ENCODE data around the gene ASF1B.
A peak's percentile ranks its signal among the peaks of the same experiment; 100 is the strongest.

The ASF1B gene

DNA sequence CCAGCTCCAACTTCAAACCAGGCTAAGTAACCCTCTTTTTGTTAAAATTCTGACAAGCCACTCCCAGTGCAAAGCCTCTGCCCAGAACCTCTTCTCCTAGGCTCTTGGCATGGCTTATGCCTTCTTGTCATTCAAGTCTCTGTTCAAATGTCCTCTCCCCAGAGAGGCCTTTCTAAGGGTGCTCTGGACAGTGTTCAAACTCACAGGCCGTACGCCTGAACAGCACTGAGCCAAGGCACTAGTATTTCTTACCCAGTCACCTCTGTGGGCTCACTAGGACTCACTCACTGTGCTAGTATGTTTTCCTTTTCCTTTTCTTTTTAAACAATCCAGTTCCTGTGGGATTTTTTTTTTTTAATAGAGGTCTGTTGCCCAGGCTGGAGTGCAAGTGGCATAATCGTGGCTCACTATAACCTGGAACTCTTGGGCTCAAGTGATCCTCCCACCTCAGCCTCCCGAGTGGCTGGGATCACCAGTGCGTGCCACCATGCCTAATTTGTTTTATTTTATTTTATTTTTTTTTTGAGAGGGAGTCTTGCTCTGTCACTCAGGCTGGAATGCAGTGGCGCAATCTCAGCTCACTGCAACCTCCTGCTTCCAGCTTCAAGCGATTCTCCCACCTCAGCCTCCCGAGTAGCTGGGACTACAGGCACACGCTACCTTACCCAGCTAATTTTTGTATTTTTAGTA, 2.3 kb upstream of the ASF1B start:
- no peak for DNase-seq (ENCODE audit: low read depth, low spot score)

DNA sequence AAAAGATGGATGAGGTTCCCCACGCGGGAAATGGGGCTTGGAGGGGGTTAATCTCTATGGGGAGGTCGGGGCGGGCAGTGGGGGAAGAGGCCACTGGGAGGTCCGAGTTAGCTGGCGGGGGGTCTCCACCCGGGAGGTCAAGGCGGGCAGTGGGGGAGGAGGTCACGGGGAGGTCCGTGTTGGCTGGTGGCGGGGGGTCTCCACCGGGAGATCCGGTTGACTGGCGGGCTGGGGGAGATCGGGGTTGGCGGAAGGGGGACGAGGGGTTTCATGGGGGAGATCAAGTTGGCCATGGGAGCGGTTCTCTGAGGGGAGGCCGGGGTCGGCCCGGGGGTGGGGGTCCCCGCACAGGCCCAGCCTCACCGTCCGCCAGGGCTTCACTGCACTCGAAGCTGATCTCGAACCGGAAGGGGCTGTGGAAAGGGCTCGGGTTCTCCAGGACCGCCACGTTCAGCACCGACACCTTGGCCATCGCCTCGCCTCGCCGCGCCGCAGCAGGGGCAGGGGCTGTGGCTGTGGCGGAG, 342 bp downstream of the ASF1B start:
- DNase-seq (ENCODE audit: low read depth, low spot score) = no peak

DNA sequence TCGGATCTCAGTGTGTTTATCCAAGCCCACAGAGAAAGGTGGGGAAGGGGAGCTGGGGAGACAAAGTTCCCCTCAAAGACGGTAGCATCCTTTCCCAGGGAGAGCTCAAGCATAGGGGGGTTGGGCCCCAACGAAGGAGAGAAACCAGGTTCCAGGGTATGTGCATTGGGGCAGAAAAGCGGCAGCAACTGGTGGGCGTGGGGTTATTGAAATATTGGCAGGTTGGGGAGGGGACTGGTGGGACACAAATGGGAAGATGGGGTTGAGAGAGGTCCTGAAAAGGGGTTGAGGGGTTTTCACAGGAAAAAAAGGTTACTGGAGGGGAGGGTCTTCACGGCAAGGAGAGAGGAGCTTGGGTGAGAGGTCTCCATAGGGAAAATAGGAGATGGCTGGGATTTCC, 1.0 kb downstream of the ASF1B start:
- DNase-seq (ENCODE audit: low read depth, low spot score) = no peak

DNA sequence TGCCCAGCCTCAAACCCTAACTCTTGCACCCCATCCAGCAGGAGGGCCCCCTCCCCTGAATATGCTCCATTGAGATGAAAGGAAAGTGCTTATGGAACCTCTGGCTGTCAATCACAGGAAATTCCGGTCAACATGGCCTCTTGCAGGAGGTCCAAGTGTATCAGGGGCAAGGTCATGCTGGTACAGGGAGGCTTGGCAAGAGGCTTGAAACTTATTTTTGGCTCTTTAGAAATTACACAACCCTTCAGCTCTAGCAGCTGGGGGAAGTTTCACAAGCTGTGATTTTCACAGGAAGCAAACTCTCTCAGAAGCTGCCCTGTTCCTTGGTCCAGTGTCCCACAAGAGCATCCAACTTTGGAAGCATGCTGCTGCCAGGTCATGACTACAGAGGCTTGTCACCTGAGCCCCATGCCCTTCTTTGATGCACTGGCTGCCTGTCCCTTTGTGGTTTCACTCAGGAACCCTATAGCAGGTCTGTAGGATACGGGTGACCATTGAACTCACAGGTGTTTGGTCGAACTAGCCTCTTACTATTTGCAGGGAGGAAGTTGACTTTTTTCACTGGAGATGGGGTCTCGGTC, 8.4 kb downstream of the ASF1B start:
- DNase-seq (ENCODE audit: low read depth, low spot score) = no peak

DNA sequence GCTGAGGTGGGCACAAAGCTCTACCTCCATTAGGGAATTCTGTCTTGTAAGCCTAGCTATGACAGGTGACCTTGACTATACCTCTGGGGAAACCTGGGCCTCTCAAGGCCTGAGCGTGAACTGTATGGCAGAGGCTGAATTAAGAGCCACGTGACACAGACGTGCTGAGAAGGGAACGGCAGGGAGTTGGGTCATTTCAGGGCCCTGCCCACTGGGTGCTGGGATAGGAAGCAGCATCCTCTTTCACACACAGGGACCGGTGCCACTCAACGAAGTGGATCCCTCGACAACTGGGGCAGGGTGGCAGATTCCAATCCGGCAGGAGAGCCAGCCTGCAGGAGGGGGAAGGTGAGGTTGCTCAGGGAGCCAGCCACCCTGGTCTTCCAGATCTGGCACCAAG, 9.2 kb downstream of the ASF1B start:
- DNase-seq (ENCODE audit: low read depth, low spot score) = no peak

DNA sequence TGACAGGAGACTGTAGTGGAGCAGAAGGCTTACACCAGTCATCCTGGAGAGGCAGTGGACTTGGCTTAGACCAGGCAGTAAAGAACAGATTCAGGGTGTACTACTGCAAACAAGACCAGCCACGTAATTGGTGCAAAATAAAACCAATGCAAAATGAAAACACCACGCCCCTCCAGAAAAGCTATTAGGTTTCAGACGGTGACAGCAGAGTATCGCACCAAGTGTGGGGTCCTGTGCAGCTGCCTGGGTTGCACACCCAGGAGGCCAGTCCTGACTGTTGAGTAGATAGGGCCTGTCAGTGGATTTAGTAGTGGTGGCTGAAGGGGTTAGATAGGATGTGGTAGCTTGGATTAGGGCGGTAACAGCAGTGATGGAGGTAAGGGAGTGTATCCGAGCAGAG, 13.5 kb downstream of the ASF1B start:
- DNase-seq (ENCODE audit: low read depth, low spot score) = no peak

DNA sequence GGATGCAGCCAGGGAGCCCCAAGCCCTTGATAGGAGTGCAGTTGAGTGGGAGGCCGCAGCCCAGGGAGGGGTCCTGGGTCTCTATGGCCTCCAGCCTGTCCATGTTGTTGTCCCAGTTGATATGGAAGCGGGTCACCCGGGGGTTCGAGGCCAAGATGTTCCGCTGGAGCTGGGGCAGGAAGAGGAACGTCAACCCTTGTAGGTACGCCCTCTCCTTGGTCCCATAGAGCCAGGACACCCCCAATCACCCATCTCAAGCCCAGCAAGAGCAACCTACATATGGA, 15.9 kb downstream of the ASF1B start:
- DNase-seq (ENCODE audit: low read depth, low spot score) = no peak

DNA sequence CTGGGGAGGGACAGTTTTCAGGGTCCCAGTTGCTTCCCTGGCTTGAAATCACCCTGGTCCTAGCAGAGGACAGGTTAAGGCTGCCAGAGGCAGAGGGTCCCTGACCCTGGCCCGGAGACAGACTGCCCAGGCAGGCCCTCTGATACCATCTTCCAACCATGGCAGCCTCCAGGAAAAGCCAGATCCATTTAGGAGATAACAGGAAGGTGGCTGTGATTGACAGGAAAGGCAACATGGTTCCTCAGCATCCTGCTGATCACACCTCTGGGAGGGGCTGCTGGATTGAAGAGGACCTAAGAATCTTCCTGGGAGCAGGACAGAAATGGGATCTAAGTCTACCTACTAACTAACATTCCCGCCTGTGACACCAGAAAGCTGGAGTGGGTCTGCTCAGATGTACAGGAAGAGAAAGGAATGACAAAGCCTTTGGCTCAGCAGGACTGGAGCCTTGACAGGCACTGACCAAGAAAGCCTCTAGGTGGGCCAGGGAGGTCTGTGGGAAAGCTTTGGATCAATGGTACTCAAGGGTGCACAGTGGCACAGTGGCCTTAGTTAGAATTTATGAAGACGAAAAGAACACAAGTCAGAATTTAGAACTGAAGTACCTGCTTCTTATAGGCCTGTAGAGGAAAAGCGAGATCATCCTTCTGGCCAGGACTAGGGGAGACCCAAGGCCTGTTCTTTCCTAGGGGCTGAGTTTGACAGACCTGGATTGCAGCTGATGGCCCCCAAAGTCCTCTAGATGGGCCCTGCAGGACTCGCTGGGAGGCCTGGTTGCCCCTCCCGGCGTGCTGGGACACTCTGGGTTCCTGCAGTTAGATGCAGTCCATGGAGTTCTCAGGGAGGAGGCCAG, 16.5 kb downstream of the ASF1B start:
- no peak for DNase-seq (ENCODE audit: low read depth, low spot score)

DNA sequence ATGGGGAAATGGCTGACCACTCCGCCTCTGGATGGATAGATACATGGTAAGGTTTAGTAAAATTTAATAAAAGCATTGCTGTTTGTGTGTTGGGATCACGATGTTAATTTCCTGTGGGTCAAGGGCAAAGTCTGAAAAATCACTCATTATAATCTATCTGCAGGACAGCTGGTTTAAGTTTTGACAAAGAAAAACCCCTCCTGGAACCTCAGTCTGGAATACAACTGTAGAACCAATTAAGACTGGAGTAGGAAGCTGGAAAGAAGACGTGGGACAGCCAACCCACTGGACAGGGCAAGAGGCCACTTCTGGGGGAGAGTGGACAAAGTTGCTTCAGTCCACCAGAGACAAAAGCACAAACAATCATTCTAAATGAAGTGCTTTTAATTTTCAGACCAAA, 17.2 kb downstream of the ASF1B start:
- no peak for DNase-seq (ENCODE audit: low read depth, low spot score)

DNA sequence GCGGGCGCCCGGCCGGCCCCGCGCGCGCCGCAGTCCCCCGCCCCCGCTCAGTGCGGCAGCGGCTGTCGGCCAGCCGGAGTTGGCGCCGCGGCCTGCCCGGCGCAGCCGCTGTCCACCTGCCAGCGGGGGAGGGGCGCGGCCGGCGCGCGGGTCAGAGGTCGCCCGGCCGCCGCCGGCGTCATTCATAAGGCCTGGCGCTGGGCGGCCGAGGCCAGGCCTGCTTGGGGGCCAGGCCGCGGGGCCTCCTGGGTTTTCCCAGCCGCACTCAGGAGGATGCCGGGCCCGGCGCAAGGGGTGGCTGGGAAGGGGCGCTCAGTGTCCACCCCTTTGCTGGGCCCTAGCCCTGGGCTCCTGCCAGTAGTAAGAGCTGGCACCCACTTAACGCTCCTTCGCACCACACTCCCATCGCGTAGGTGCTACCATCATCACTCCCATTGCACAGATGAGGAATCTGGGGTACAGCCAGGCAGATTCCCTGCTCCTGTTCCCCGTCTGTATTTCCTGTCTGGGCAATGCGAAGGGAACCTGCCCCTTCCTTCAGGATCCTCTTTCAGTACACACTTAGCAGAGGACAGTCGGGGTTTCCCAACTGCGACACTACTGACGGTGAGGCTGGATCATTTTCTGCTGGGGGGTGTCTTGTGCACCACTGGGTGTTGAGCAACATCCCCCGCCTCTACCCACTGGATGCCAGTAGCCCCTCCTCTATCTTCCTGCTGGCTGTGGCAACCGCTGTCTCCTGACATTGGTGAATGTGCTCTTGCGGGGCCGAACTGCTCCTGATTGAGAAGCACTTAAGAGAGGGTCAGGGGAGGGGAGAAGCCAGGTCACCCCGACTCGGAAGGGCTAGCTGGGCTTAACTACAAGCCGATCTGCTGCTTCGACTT, 18.0 kb downstream of the ASF1B start:
- DNase-seq (ENCODE audit: low read depth, low spot score) = no peak

DNA sequence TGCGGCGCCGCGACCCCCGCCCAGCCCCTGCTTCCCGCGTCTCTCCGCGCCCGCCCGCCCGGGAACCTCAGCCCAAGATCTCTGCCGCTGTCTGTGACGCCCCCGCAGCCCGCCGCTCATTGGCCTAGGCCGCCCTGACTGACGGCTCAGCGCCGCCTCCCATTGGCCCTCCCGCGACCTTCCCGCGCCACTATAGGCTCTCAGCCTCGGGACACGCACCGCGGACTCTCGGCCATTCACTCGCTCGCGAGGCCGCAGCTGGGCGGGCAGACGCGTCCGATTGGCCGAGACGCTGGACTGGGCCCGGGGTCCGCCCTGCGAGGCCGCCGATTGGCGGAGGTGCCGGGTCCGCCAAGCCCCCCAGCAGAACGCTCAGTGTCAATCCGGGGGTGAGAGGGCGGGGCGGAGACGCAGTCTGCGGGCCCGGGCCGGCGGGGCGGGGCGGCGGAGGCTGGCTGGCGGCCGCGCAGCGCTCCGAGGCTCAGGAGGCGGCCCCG, 18.7 kb downstream of the ASF1B start, which contains the start of gene PRKACA:
Gene PRKACA, minus strand, starts transcription at position 95 of the 497 bp plus-strand sequence. CDS start 215 bp downstream, outside the sequence.
- DNase-seq (ENCODE audit: low read depth, low spot score) = peak; percentile 95

DNA sequence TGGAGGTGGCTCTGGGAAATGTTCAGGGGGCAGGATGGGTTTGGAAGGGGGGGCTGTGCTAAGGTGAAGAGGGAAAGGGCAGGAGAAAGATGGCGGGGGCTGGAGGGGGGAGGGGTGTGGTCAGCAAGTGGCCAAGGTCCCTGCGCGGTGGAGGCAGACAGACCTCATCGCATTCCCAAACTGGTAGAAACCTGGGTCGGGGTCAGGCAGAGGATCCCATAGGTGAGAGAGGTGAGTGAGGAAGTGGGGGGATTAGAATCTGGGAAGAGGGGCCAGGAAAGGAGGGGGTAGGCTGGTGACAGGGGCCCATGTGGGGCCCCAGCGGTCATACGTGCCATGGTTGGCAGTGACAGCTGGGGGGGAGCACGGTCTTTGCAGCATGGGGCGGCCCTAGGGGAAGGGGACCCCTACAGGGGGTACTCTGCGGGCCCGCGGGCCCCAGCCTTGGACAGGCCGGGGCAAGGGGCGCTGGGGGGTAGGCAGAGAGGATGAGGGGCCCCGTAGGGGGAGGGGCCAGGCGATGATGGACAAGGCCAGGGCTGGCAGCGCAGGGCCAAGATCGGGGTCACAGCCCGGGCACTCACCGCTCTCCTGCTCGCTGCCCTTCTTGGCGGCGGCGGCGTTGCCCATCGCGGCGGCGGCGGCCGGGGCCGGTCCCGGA, 19.3 kb downstream of the ASF1B start:
- no peak for DNase-seq (ENCODE audit: low read depth, low spot score)

DNA sequence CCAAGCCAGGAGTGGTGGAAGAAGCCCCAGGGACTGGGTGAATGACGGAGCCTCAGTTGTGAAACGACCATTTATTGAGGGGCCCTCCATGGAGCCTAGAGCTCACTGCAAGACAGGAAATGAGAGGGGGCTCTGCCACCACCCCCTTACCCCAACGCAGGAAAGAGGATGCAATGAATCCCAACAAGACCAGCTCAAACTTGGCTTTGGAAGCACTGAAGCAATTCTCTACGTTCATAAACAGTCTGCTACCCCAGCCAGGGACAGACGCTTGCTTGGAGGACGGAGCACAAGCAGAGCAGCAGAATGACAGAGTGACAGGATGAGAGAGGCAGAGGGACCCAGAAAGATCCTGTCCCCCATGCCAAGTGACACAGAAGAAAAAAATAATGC, 19.9 kb downstream of the ASF1B start:
- no peak for DNase-seq (ENCODE audit: low read depth, low spot score)

DNA sequence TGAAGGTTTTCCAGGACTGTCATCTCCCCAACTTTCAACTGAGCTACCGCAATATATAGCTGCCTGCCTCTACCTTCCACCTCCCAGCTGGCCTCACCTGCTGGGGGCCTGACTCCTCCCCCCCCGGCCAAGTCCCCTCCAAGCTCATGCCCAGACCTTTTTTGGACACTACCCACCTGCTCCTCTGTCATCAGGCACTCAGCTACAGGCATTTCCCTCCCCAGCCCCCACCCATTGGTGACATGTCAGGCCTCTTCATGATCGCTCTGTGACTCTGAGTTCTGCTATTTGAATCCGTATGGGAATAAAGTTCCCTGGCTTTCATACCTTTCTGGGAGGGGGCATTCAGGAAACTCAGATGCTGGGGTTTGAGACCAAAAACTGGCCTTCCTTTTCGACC, 20.6 kb downstream of the ASF1B start:
- no peak for DNase-seq (ENCODE audit: low read depth, low spot score)

DNA sequence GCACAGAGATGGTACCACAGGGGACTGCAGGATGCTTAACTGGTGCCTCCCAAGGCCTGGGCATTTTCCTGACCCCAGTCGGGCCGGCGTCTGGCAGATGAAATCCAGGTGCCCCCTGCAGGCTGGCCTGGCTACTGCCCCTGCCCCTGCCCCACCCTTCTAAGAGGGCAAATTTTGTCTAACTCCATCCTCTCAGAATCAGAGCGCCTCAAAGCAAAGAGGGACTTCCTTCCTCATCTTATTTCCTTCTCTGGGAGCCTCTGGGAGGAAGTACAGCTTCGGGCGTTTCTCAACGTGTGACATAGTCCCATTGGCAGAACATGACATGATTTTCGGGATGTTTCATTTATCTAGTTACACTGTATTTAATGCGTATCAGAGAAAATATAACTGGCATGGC, 21.5 kb downstream of the ASF1B start:
- DNase-seq (ENCODE audit: low read depth, low spot score) = no peak

DNA sequence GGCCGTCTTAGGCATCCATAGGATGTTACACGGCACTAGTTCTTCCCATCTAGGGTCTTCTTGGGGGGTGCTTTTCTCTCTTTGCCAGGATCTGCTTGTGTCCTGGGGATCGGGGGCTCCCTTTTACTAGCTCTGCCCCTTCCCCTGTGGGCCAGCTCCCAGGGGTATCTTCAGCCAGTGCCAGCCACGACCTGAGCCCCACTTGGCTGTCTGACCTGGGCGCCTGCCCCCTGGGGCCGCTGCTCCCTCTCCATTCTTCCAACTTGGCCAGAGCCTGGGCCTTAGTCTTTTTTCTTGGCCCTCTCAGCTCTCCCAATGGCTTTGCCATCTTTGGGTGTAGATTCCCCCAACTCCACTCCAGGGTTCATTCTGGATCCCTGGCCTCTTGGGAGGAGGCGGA, 21.9 kb downstream of the ASF1B start:
- DNase-seq (ENCODE audit: low read depth, low spot score) = no peak

DNA sequence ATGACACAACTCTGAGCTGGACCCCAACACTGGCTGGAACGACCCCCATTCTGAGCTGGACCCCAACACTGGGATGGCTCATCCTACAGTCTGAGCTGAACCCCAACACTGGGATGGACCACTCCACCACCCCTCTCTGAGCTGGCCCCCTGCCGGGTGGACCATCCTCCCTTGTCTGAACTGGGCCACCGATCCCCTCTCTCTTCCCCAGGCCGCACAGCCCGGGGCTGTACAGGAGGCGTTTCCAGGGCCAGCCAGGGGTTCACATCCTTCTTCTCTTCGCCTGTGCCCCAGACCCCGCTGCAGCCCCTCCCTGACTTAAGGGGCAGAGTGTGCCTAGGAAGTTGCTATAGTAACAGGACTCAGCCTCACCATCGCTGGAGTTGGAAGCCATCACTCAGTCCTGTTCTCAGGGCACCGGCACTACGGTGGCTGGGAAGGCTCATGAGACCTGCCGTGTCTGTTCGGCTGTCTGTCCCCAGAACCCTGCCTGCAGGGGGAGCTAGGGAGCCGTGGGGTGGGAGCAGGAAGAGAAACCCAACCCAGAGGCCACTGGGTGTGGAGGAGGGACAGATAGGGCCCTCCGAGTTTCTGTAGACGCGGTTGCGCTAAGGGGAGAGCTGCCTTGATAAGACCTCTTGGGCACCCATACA, 22.5 kb downstream of the ASF1B start:
- DNase-seq (ENCODE audit: low read depth, low spot score) = no peak

DNA sequence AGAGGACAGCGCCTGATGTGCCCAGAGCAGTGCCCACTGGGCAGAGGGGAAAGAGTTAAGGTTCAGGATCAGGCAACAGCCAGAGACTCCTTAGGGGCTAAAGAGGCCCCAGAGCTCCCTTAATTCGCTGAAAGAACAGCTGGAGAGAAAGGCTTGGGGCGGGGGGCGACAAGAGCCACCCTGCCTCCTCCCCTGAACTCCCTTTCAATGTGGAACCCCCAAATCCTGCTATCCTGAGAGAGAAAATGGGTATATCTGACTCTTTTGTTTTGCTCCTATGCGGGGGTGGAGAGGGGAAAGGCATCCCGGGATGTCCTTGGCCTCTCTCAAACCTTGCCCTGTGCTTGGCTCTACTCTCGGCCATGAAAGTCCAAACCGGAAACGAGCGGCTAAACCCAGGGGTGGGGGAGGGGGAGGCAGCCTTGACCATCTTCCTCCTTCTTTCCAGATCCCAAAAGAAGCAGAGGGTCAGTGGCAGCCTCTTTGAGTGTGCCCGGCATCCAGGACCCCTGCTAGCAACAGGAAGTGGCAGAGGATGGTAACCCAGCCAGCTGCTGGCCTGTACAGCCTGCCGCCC, 23.5 kb downstream of the ASF1B start:
- no peak for DNase-seq (ENCODE audit: low read depth, low spot score)

DNA sequence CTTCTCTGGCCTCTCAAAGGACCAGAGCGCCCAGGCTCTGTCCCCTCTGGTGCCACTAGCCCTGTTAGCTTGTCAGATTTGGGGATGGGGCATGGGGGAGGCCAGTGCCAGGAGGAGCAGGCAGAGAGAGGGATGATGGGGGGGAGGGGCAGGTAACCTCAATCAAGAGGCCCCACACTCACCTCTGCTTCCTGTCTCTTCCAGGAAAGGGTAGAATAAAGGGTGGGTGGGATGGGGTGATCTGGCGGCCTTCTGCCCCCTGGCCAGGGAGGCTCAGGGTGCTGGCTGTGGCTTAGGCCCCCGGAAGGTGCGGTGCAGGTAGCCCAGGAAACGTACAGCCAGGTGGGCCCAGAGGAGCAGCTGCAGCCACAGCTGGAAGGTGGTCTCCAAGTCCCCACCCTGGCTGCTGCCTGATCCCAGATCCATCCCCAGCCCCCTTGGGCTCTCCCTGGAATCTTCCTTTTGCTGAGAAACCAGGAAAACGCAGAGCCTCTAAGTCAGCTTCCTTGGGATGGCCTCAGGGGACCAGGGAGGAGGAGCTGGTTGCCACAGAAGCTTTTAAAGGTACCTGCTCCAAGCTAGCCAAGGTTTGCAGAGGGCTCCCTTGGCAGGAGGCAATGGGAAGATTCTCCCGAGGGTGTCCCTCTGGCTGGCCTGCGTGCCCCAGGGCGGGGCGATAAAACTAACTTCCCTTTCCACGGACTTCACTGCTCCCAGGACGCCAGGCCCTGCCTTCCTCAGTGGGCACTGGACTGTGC, 24.2 kb downstream of the ASF1B start:
- no peak for DNase-seq (ENCODE audit: low read depth, low spot score)
